Measurements from ENCODE around the gene FANCI. TPM values are rescaled to one million over a fixed set of nuclear protein-coding genes. Genes with fewer than 3 reads are reported as not detected.
A peak's percentile ranks its signal among the peaks of the same experiment; 100 is the strongest.

FANCI gene
- total and polyA plus RNA-seq, 2 of the 13 experiments (the other 11 are each of a cell fraction or from before 2014, with no cell fraction given), result 15.7 to 68.8 TPM

GRCh38 chr15:89358755-89359439 lies 115.1 kb downstream of the FANCI start (continued):
- TF ChIP-seq ZNF331 (CRISPR knock-in tag; IDR thresholded peaks at IDR 0.05), result peak; percentile 34; the same call in 1 of the 2 replicates
- 0 out of 2 replicates have a peak, but pooled peaks have one; percentile 44 for TF ChIP-seq ZNF784 (CRISPR knock-in tag; IDR thresholded peaks at IDR 0.05; ENCODE audit: borderline replicate concordance)
- TF ChIP-seq REST (IDR thresholded peaks at IDR 0.05; ENCODE audit: borderline replicate concordance in 1 of 2, low read depth in 1 of 2, low read length in 2 of 2), result peak in 1 of 2 experiments; percentile 17; a peak in 2 of 4 replicates
- TF ChIP-seq RNF2 (conservative IDR thresholded peaks at IDR 0.05; ENCODE audit: low read depth), result peak; percentile 54; the same call in 1 of the 2 replicates
- 0 out of 2 replicates have a peak, but pooled peaks have one; percentile 16 for TF ChIP-seq ELF3 (CRISPR knock-in tag; IDR thresholded peaks at IDR 0.05)
- peak; percentile 77; the same call in 1 of the 2 replicates for TF ChIP-seq TFDP1 (CRISPR knock-in tag; IDR thresholded peaks at IDR 0.05; ENCODE audit: borderline replicate concordance)
- TF ChIP-seq ZNF891 (CRISPR knock-in tag; IDR thresholded peaks at IDR 0.05), result 0 out of 2 replicates have a peak, but pooled peaks have one; percentile 25
- peak; percentile 97 for TF ChIP-seq CTCF (CRISPR knock-in tag; IDR thresholded peaks at IDR 0.05)
- TF ChIP-seq MYC (CRISPR knock-in tag; IDR thresholded peaks at IDR 0.05; ENCODE audit: borderline replicate concordance), result peak; percentile 46; the same call in 1 of the 2 replicates
- TF ChIP-seq EP300 (IDR thresholded peaks at IDR 0.05; ENCODE audit: low read depth in 2 of 2, low read length in 2 of 2), result no peak
- TF ChIP-seq EP300 (CRISPR knock-in tag; IDR thresholded peaks at IDR 0.05; ENCODE audit: borderline replicate concordance), result no peak
- peak; percentile 56; the same call in 1 of the 2 replicates for TF ChIP-seq SALL2 (CRISPR knock-in tag; IDR thresholded peaks at IDR 0.05)
- no peak for TF ChIP-seq RORA (CRISPR knock-in tag; IDR thresholded peaks at IDR 0.05)
- no peak for TF ChIP-seq ZNF552 (CRISPR knock-in tag; IDR thresholded peaks at IDR 0.05; ENCODE audit: borderline replicate concordance)
- no peak for TF ChIP-seq ZNF639 (CRISPR knock-in tag; conservative IDR thresholded peaks at IDR 0.05)
- 0 out of 2 replicates have a peak, but pooled peaks have one; percentile 27 for TF ChIP-seq ZNF276 (CRISPR knock-in tag; IDR thresholded peaks at IDR 0.05; ENCODE audit: low read depth)
- no peak for TF ChIP-seq NR2F2 (IDR thresholded peaks at IDR 0.05; ENCODE audit: borderline replicate concordance, low read depth)

Data from HepG2 (cell line).